HL-60 (cell line): Measurements from ENCODE around the gene POM121L2.

Experiments used
- GABPA ChIP-seq: IDR thresholded peaks from 2 replicates; pipeline ENCODE4 v1.6.1; 2012; ENCODE audit warnings: low read depth
- POLR2AphosphoS5 ChIP-seq: IDR thresholded peaks from 2 replicates; pipeline ENCODE4 v1.6.1; 2012; ENCODE audit warnings: low read depth
- SPI1 ChIP-seq: IDR thresholded peaks from 2 replicates; pipeline ENCODE4 v1.6.1; 2012; ENCODE audit warnings: low read depth, mild to moderate bottlenecking, borderline replicate concordance
- TF ChIP-seq, protein P1 (sequence below): IDR thresholded peaks from one replicate; pipeline ENCODE4 v1.5.1; 2011; ENCODE audit warnings: low read length, control low read depth, inconsistent platforms; ENCODE audit not compliant: insufficient read depth
- TF ChIP-seq, protein P2 (sequence below): IDR thresholded peaks from 2 replicates; pipeline ENCODE4 v1.6.1; 2012; ENCODE audit warnings: low read depth; ENCODE audit not compliant: insufficient replicate concordance

DNA sequence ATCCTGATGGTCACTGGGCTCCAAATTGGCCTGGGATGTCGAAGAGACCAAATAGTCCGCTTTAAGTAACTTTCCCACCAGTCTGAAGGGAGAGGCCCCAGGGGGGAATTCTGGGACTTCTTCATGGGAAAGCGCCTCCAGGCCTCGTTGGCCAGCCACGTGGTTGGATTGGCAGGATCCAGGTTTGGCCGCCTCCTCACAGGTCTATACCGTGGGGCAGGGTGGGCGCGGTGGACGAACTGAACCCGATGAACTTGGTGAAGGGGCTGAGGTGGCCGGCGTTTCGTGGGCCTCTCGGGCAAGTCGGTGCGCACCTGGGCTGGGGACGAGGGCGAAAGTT lies 297 bp downstream of the POM121L2 start:
- TF ChIP-seq, protein P1, sequence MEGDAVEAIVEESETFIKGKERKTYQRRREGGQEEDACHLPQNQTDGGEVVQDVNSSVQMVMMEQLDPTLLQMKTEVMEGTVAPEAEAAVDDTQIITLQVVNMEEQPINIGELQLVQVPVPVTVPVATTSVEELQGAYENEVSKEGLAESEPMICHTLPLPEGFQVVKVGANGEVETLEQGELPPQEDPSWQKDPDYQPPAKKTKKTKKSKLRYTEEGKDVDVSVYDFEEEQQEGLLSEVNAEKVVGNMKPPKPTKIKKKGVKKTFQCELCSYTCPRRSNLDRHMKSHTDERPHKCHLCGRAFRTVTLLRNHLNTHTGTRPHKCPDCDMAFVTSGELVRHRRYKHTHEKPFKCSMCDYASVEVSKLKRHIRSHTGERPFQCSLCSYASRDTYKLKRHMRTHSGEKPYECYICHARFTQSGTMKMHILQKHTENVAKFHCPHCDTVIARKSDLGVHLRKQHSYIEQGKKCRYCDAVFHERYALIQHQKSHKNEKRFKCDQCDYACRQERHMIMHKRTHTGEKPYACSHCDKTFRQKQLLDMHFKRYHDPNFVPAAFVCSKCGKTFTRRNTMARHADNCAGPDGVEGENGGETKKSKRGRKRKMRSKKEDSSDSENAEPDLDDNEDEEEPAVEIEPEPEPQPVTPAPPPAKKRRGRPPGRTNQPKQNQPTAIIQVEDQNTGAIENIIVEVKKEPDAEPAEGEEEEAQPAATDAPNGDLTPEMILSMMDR, result no peak
- TF ChIP-seq SPI1 (no peak), POLR2AphosphoS5 (no peak), GABPA (no peak)
- TF ChIP-seq, protein P2, sequence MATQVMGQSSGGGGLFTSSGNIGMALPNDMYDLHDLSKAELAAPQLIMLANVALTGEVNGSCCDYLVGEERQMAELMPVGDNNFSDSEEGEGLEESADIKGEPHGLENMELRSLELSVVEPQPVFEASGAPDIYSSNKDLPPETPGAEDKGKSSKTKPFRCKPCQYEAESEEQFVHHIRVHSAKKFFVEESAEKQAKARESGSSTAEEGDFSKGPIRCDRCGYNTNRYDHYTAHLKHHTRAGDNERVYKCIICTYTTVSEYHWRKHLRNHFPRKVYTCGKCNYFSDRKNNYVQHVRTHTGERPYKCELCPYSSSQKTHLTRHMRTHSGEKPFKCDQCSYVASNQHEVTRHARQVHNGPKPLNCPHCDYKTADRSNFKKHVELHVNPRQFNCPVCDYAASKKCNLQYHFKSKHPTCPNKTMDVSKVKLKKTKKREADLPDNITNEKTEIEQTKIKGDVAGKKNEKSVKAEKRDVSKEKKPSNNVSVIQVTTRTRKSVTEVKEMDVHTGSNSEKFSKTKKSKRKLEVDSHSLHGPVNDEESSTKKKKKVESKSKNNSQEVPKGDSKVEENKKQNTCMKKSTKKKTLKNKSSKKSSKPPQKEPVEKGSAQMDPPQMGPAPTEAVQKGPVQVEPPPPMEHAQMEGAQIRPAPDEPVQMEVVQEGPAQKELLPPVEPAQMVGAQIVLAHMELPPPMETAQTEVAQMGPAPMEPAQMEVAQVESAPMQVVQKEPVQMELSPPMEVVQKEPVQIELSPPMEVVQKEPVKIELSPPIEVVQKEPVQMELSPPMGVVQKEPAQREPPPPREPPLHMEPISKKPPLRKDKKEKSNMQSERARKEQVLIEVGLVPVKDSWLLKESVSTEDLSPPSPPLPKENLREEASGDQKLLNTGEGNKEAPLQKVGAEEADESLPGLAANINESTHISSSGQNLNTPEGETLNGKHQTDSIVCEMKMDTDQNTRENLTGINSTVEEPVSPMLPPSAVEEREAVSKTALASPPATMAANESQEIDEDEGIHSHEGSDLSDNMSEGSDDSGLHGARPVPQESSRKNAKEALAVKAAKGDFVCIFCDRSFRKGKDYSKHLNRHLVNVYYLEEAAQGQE, result no peak
